ENCODE measurements around the gene IL36B.
"Not testable (repeated sequence)": the region's sequence is repeated elsewhere in the genome, so short reads cannot be mapped to it uniquely, and the experiment has no call there.

IL36B gene

GRCh38 chr2:113052396-113052917, at the start of gene IL36B:
Gene IL36B, minus strand, starts transcription at chr2:113052867.
- no peak for DNase-seq

GRCh38 chr2:113102133-113102532, 49.5 kb upstream of the IL36B start:
- DNase-seq = no peak

- DNase-seq = no peak
Measured at GRCh38 chr2:113098532-113098931, 45.9 kb upstream of the IL36B start.

GRCh38 chr2:113098041-113098440, 45.4 kb upstream of the IL36B start:
- no peak for DNase-seq

GRCh38 chr2:113096842-113097618, 44.4 kb upstream of the IL36B start:
- DNase-seq = not testable (repeated sequence)

- not testable (repeated sequence) for DNase-seq
Measured at GRCh38 chr2:113096306-113096705, 43.6 kb upstream of the IL36B start.

- no peak for DNase-seq
Measured at GRCh38 chr2:113093613-113093977, 40.9 kb upstream of the IL36B start.

- DNase-seq = no peak
Measured at GRCh38 chr2:113092864-113093612, 40.4 kb upstream of the IL36B start.

- DNase-seq = no peak
Measured at GRCh38 chr2:113091231-113091896, 38.7 kb upstream of the IL36B start.

GRCh38 chr2:113089916-113090315, 37.2 kb upstream of the IL36B start:
- DNase-seq = no peak

- no peak for DNase-seq
Measured at GRCh38 chr2:113088213-113088992, 35.7 kb upstream of the IL36B start.

GRCh38 chr2:113085542-113085941, 32.9 kb upstream of the IL36B start:
- DNase-seq = no peak

GRCh38 chr2:113084249-113085000, 31.8 kb upstream of the IL36B start:
- DNase-seq = no peak

- no peak for DNase-seq
Measured at GRCh38 chr2:113083296-113083695, 30.6 kb upstream of the IL36B start.

GRCh38 chr2:113081488-113082210, 29.0 kb upstream of the IL36B start:
- DNase-seq = no peak

- no peak for DNase-seq
Measured at GRCh38 chr2:113080134-113080533, 27.5 kb upstream of the IL36B start.

GRCh38 chr2:113079131-113079530, 26.5 kb upstream of the IL36B start:
- no peak for DNase-seq

GRCh38 chr2:113078350-113078839, 25.7 kb upstream of the IL36B start:
- peak; percentile 15 for DNase-seq

GRCh38 chr2:113077921-113078320, 25.3 kb upstream of the IL36B start:
- DNase-seq = no peak

- DNase-seq = no peak
Measured at GRCh38 chr2:113076954-113077669, 24.4 kb upstream of the IL36B start.
